Measurements from ENCODE around the gene TMEM213.

Gene TMEM213

GRCh38 chr7:138842111-138842510 lies 44.3 kb downstream of the TMEM213 start:
- no peak for DNase-seq (ENCODE audit: low spot score)

DNA sequence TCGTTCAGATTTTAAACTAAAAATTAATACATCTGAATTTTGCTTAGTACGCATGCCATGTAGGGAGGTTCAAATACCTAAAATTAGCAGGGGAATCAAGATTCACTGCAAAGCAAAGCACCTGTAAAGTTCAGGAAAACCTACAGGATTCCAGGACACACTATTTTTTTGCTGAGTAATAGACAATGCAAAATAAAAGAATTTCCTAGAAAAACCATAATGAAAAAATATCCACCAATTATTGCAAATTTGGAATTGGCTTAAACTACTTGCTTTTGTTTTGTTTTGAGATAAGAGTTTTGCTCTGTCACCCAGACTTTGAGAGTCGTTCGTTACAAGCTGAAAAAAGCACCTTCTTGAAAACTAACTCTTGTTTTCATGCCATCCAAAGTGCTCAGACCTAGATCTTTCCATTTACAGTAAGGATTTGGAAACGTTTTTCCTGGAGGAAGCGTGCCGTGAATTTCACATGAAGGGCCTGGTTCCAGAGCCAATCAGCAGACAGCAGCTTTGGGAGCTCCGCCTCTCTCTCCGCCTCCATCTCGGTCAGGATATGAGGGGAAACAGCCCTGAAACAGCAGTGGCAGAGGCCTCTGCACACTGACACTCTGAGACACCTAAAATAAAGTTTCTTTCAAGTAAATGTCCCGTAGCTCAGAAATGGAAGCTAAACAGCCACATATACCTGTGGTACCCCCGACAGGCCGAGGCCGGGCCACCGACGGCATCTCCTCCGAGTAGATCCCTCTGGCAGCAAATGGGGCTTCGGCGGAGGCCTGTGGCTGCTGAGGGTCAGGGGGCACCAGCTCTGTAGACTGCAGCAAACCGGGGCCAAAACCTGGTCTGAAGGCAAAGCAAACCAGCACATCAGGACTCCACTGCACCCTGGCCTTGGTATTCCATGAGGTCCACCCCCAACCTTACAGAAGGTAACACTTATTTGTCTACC lies 46.1 kb downstream of the TMEM213 start:
- no peak for DNase-seq (ENCODE audit: low spot score)

- DNase-seq (ENCODE audit: low spot score), result no peak
Observed at GRCh38 chr7:138845711-138846110, 47.9 kb downstream of the TMEM213 start.

GRCh38 chr7:138848056-138848980 lies 50.5 kb downstream of the TMEM213 start:
- DNase-seq (ENCODE audit: low spot score), result no peak

GRCh38 chr7:138849701-138850100 lies 51.9 kb downstream of the TMEM213 start:
- no peak for DNase-seq (ENCODE audit: low spot score)

- DNase-seq (ENCODE audit: low spot score), result no peak
Observed at GRCh38 chr7:138852469-138852868, 54.7 kb downstream of the TMEM213 start.

GRCh38 chr7:138853448-138853847 lies 55.7 kb downstream of the TMEM213 start:
- no peak for DNase-seq (ENCODE audit: low spot score)

DNA sequence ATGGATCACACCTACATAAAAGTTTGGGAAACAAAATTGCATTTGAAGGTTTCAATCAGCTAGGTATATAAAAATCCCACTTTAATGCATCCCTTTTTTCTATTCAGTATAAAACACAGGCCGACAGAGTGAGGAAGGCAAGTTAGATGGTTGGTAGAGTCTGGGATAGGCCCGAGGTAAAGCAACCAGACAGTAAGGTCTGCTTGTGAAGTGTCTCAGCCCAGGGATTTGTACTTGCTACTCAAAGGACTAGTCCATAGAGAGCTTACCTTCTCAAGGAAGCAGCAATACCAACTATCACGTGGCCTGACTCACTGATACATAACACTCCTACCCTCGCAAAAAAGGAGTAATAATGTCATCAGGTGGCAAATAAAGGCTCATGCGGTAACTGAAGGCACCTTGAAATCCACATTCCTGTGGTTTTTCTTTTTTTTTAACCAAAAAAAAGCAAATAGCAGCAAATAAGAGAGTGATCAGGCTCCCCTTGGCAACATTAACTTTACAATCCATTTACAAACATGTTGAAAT lies 56.4 kb downstream of the TMEM213 start:
- DNase-seq (ENCODE audit: low spot score), result no peak

GRCh38 chr7:138857728-138858127 lies 59.9 kb downstream of the TMEM213 start:
- DNase-seq (ENCODE audit: low spot score), result no peak

GRCh38 chr7:138861051-138861450 lies 63.3 kb downstream of the TMEM213 start:
- no peak for DNase-seq (ENCODE audit: low spot score)

DNA sequence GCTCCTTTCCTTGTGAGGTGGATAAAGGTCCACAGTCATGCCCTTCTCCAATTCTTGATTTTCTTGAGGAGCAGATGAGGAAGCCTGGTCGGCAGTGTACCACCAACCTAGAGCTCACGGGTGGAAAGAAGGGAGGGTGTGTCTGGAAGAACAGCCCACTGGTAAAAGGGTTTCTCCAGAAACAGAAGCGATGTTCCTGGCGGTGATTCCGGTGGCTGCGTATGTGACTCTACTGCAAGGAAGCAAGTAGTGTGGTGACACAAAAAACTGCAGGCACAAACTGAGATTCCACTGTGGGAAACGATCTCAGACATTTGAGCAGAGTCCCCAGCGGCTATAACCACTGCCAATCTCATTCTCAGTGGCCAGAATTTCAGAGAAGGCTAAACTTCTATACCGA lies 66.1 kb downstream of the TMEM213 start:
- no peak for DNase-seq (ENCODE audit: low spot score)

GRCh38 chr7:138864667-138865066 lies 66.9 kb downstream of the TMEM213 start:
- DNase-seq (ENCODE audit: low spot score), result no peak

DNA sequence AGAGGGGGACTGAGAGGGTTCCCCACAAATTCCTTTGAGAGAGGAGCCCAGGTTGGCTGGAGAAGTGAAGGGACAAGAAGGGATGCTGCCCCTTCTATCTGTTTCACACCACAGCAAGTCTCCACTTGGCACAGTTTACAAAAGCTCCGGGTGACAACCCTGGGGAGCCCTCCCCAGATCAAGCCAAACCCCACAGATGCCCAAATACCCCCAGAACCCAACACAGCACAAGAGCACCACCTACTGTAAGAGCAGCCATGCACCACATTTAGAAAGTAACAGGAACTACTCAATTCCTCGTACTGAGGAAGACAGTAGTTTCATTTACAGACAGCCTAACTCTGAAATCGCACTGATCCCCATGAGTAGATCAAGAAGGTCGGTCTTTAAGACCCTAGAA lies 68.0 kb downstream of the TMEM213 start:
- peak; percentile 28 for DNase-seq (ENCODE audit: low spot score)

- DNase-seq (ENCODE audit: low spot score), result no peak
Observed at GRCh38 chr7:138866353-138866752, 68.6 kb downstream of the TMEM213 start.

GRCh38 chr7:138867744-138868143 lies 70.0 kb downstream of the TMEM213 start:
- no peak for DNase-seq (ENCODE audit: low spot score)

- DNase-seq (ENCODE audit: low spot score), result no peak
Observed at GRCh38 chr7:138868711-138869110, 70.9 kb downstream of the TMEM213 start.

GRCh38 chr7:138869353-138869752 lies 71.6 kb downstream of the TMEM213 start:
- DNase-seq (ENCODE audit: low spot score), result no peak

DNA sequence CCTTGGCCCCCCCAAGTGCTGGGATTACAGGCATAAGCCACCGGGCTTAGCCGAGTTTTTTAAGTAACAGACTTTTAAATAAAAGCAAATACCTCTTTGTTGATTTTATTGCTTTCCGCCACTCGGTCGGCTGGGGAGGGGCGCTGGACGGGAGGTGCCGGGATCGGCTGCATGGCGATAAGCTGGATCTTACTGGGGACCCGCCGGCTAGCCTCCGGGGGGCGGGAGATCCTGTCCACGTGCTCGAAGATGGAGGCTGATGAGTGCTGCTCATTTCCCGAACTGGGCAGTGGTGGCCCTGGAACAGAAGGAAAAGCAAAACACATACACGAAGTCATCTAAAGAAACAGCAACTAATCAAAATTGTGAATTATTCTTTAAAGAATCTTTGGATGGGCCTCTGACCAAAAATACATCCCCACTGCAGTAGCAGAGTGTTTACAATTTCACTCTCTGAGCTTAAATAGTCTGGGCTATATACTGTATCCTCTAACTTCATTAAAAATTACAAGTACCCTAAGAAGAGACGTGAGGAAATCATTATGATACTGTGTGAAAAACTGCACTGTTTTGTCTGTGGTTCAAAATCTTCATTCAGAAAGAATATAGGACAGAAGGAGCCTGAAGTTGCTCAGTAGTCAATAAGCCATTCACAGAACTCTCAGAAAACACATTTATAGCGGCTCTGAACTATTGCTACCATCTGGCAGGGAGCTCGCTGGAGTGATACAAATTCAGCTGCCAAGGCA lies 73.4 kb downstream of the TMEM213 start:
- no peak for DNase-seq (ENCODE audit: low spot score)

DNA sequence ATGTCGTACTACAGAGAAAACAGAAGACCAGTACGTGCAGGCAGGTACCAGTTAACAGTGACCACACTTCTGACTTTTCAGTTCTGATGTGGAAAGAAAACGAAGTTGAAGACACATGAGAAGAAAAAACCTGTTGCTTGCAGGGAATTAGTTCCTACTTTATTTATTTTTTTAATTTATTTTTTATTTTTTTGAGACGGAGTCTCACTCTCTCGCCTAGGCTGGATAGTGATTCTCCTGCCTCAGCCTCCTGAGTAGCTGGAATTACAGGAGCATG lies 74.0 kb downstream of the TMEM213 start:
- no peak for DNase-seq (ENCODE audit: low spot score)

- no peak for DNase-seq (ENCODE audit: low spot score)
Observed at GRCh38 chr7:138872576-138872975, 74.8 kb downstream of the TMEM213 start.

- DNase-seq (ENCODE audit: low spot score), result no peak
Observed at GRCh38 chr7:138873220-138873892, 75.6 kb downstream of the TMEM213 start.

DNA sequence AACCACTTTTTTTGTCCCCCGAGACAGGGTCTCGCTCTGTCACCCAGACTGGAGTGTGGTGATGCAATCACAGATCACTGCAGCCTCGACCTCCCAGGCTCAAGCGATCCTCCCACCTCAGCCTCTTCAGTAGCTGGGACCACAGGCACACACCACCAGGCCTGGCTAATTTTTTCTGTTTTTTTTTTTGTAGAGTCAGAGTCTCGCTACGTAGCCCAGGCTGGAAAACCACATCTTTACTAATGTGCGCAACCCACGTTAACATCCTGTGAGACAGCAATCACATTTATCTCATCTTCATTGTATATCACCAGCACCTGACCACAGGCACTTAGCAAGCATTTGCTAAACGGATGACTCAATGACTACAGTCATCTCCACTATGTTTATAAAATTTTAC lies 78.0 kb downstream of the TMEM213 start:
- no peak for DNase-seq (ENCODE audit: low spot score)

All from HuH-7.5 (cell line).